OCI-LY1 (cell line): ENCODE measurements around the gene TMEM132C.

Experiments used
- H2AFZ ChIP-seq: fragments of 200-600 bp; sonication (generic), shearing (Covaris generic); 2 replicates; pipeline ENCODE4 v1.6.0; 2014; ENCODE audit warnings: antibody characterized with exemption, mild to moderate bottlenecking, low read length
- H3F3A ChIP-seq: fragments of 200-600 bp; sonication (generic), shearing (Covaris generic); 2 replicates; pipeline ENCODE4 v1.6.0; 2014; ENCODE audit warnings: mild to moderate bottlenecking, antibody characterized with exemption, low read length, moderate library complexity; ENCODE audit not compliant: insufficient read depth
- H3K27ac ChIP-seq: fragments of 200-600 bp; sonication (generic); 2 replicates; pipeline ENCODE4 v1.5.1; 2014; ENCODE audit warnings: low read length, mixed run types, mild to moderate bottlenecking, low read depth; ENCODE audit not compliant: poor library complexity, severe bottlenecking
- H3K27me3 ChIP-seq: fragments of 200-600 bp; sonication (generic); 2 replicates; pipeline ENCODE4 v1.6.0; 2014; ENCODE audit warnings: antibody characterized with exemption, mild to moderate bottlenecking, low read length, moderate library complexity; ENCODE audit not compliant: insufficient read depth
- H3K36me3 ChIP-seq: fragments of 200-600 bp; sonication (generic); 2 replicates; pipeline ENCODE4 v1.6.1; 2014; ENCODE audit warnings: mild to moderate bottlenecking, antibody characterized with exemption, low read length, moderate library complexity, mixed read lengths; ENCODE audit not compliant: insufficient read depth
- H3K4me1 ChIP-seq: fragments of 200-600 bp; sonication (generic); 2 replicates; pipeline ENCODE4 v1.5.1; 2014; ENCODE audit warnings: mild to moderate bottlenecking, low read length, moderate library complexity; ENCODE audit not compliant: insufficient read depth, severe bottlenecking
- H3K4me2 ChIP-seq: fragments of 200-600 bp; sonication (generic), shearing (Covaris generic); 2 replicates; pipeline ENCODE4 v1.6.1; 2014; ENCODE audit warnings: low read length
- H3K4me3 ChIP-seq: fragments of 200-600 bp; sonication (generic); 2 replicates; pipeline ENCODE4 v1.5.1; 2014; ENCODE audit warnings: low read length, low read depth, mild to moderate bottlenecking, mixed read lengths; ENCODE audit not compliant: poor library complexity, severe bottlenecking
- H3K79me2 ChIP-seq: fragments of 200-600 bp; shearing (Covaris generic); 2 replicates; pipeline ENCODE4 v1.6.1; 2016; ENCODE audit warnings: mixed run types, low read length, mixed read lengths; ENCODE audit not compliant: insufficient read depth
- H3K9ac ChIP-seq: fragments of 200-600 bp; sonication (generic), shearing (Covaris generic); 2 replicates; pipeline ENCODE4 v1.6.1; 2014; ENCODE audit warnings: mild to moderate bottlenecking, low read length, mixed read lengths
- H3K9me2 ChIP-seq: fragments of 200-600 bp; sonication (generic), shearing (Covaris generic); 2 replicates; pipeline ENCODE4 v1.6.1; 2014; ENCODE audit warnings: low read depth, mild to moderate bottlenecking, low read length, mixed read lengths
- H3K9me3 ChIP-seq: fragments of 200-600 bp; shearing (Covaris generic); 2 replicates; pipeline ENCODE4 v1.6.1; 2014; ENCODE audit warnings: low read length, mixed read lengths
- H4K20me1 ChIP-seq: fragments of 200-600 bp; sonication (generic), shearing (Covaris generic); 2 replicates; pipeline ENCODE4 v1.6.0; 2016; ENCODE audit warnings: mild to moderate bottlenecking, low read length; ENCODE audit not compliant: insufficient read depth
- CTCF ChIP-seq: fragments of 200-600 bp; sonication (generic), shearing (Covaris generic); IDR thresholded peaks from 2 replicates; pipeline ENCODE4 v1.5.1; 2017; ENCODE audit warnings: mild to moderate bottlenecking, antibody characterized with exemption, low read length, moderate library complexity, mixed read lengths
- EZH2 ChIP-seq: fragments of 200-600 bp; sonication (generic), shearing (Covaris generic); IDR thresholded peaks from 2 replicates; pipeline ENCODE4 v1.8.0; 2017; ENCODE audit warnings: borderline replicate concordance, mixed run types, mild to moderate bottlenecking, antibody characterized with exemption, low read length, moderate library complexity, mixed read lengths

TMEM132C gene

DNA sequence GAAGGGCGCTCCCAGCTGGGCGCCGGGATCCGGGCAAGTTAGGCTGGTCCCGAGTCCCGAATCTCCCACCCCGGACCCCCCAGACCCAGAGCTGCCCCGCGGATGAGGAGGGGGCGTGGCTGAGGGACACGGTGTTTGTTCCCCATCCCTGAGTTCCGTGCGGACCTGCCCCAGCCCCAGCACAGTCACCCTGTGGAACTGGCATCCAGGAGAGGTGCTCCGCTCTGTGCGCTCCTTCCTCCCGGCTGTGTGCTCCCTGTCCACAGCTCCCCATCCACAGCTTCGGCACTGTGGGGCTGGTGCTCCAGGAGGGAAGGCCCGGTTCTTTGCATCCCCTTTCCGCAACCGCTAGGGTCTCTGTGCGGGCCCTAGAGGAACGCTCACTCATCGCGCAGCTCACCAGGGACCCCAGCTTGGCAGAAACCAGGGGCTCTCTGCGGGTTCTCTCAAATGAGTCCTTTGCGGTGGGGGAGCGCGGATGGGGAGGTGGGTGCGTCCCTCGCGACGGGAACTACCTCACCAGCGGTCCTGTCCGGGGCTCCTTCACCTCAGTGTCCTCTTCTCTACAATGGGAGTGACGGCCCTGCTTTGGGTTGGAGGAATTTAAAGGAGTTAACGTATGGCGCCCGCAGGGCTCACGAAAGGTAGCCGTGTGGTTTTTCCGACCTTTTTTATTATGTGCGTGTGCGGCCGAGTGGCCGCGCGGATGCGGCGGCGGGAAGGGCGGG is 845 bp downstream of the TMEM132C start:
- H3K27me3 ChIP-seq = no peaks in the 10 kb centered on the region
- no peaks in the 10 kb centered on the region for H4K20me1 ChIP-seq
- no peaks in the 10 kb centered on the region for H3K9me2 ChIP-seq
- H2AFZ ChIP-seq = no peak overlapping the region
- H3K4me2 ChIP-seq = no peak overlapping the region
- H3K9ac ChIP-seq = no peak overlapping the region
- H3K27ac ChIP-seq = no peak overlapping the region
- no peaks in the 10 kb centered on the region for H3F3A ChIP-seq
- H3K79me2 ChIP-seq = no peaks in the 10 kb centered on the region
- H3K36me3 ChIP-seq = no peaks in the 10 kb centered on the region
- no peak for TF ChIP-seq EZH2
- no peak for TF ChIP-seq CTCF
- H3K9me3 ChIP-seq = no peaks in the 10 kb centered on the region
- H3K4me1 ChIP-seq = no peaks in the 10 kb centered on the region
- no peak overlapping the region for H3K4me3 ChIP-seq

- no peaks in the 10 kb centered on the region for H3K27me3 ChIP-seq
- H3K9ac ChIP-seq = no peak overlapping the region
- no peaks in the 10 kb centered on the region for H3K9me2 ChIP-seq
- H3F3A ChIP-seq = no peaks in the 10 kb centered on the region
- H3K27ac ChIP-seq = no peak overlapping the region
- no peak overlapping the region for H3K4me2 ChIP-seq
- no peak overlapping the region for H2AFZ ChIP-seq
- H3K36me3 ChIP-seq = no peaks in the 10 kb centered on the region
- H4K20me1 ChIP-seq = no peaks in the 10 kb centered on the region
- no peaks in the 10 kb centered on the region for H3K79me2 ChIP-seq
- H3K4me3 ChIP-seq = no peak overlapping the region
- TF ChIP-seq EZH2 (no peak), CTCF (no peak)
- no peaks in the 10 kb centered on the region for H3K4me1 ChIP-seq
- no peaks in the 10 kb centered on the region for H3K9me3 ChIP-seq
These were observed 1.5 kb downstream of the TMEM132C start for GRCh38 chr12:128268379-128268995.

DNA sequence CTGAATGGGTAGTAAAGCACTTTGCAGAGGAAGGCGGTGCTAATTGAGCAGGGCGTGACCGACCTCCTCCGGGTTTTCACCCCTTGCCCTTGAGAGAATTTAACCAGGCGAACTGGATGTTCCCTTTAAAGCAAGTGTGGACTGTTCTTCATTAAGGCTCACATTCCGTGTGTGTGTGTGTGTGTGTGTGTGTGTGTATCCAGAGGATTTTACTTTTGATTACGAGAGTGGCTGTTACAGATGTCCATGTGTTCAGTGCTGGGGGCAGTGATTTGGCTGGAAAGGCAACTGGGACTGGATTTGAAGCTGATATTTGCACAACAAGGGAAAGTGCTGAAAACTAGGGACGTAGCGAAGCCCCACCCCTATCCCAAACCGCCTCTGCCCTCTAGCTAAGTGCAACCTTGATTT is 2.2 kb downstream of the TMEM132C start:
- no peaks in the 10 kb centered on the region for H3K27me3 ChIP-seq
- no peak overlapping the region for H3K4me2 ChIP-seq
- no peaks in the 10 kb centered on the region for H3K79me2 ChIP-seq
- H4K20me1 ChIP-seq = no peaks in the 10 kb centered on the region
- H3K9ac ChIP-seq = no peak overlapping the region
- H3K9me2 ChIP-seq = no peaks in the 10 kb centered on the region
- H3K4me3 ChIP-seq = no peak overlapping the region
- no peak for TF ChIP-seq CTCF
- no peak for TF ChIP-seq EZH2
- H2AFZ ChIP-seq = no peak overlapping the region
- no peaks in the 10 kb centered on the region for H3K36me3 ChIP-seq
- H3K27ac ChIP-seq = no peak overlapping the region
- H3K4me1 ChIP-seq = no peaks in the 10 kb centered on the region
- no peaks in the 10 kb centered on the region for H3K9me3 ChIP-seq
- no peaks in the 10 kb centered on the region for H3F3A ChIP-seq
